SK-N-SH (cell line): ENCODE measurements around the gene MTCH2.

Experiments used
- CHD2 ChIP-seq: fragments of 150-350 bp; IDR thresholded peaks from 2 replicates; pipeline ENCODE4 v1.6.1; 2018; ENCODE audit warnings: low read length; ENCODE audit not compliant: partially characterized antibody
- ELF1 ChIP-seq: IDR thresholded peaks from 2 replicates; pipeline ENCODE4 v1.4.0; 2012
- FOXJ3 ChIP-seq: sonication (generic); formaldehyde crosslinking; IDR thresholded peaks from 2 replicates; pipeline ENCODE4 v1.5.1; 2020; ENCODE audit warnings: mild to moderate bottlenecking, missing genetic modification reagents
- JUND ChIP-seq: IDR thresholded peaks from 2 replicates; pipeline ENCODE4 v1.4.0; 2012
- POLR2AphosphoS5 ChIP-seq: IDR thresholded peaks from 2 replicates; pipeline ENCODE4 v1.6.1; 2012; ENCODE audit warnings: low read depth, low read length
- RXRA ChIP-seq: IDR thresholded peaks from 2 replicates; pipeline ENCODE4 v1.4.0; 2012; ENCODE audit warnings: low read depth, mild to moderate bottlenecking, borderline replicate concordance
- YY1 ChIP-seq: IDR thresholded peaks from 2 replicates; pipeline ENCODE4 v1.4.0; 2012; ENCODE audit warnings: low read depth, mild to moderate bottlenecking
- TF ChIP-seq, protein P1 (sequence below): IDR thresholded peaks from 2 replicates; pipeline ENCODE4 v1.6.1; 2012; ENCODE audit warnings: mild to moderate bottlenecking, low read depth, low read length, moderate library complexity
- TF ChIP-seq, protein P2 (sequence below): fragments of 200-600 bp; sonication (generic); IDR thresholded peaks from 2 replicates; pipeline ENCODE4 v1.6.1; 2017; ENCODE audit warnings: antibody characterized with exemption, mild to moderate bottlenecking, moderate library complexity

DNA sequence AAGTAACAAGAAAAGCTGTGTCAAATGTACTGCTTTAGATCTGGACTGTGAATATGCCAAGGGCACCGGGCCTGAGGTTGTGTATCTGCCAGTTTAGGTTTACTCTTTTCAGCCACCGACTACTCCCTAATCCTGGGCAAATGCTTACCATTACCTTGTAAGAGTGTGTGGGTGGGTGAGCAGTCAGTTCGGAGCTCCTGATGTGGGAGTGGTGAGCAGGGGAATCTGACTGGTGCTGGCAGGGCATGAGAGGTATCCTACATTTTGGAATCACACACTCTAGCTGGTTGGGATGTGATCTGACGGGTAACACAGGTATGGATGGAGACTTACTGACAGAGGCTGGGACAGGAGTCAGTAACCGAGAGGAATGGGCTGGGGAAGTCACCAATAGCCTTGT lies 58.5 kb downstream of the MTCH2 start:
- TF ChIP-seq, protein P1, sequence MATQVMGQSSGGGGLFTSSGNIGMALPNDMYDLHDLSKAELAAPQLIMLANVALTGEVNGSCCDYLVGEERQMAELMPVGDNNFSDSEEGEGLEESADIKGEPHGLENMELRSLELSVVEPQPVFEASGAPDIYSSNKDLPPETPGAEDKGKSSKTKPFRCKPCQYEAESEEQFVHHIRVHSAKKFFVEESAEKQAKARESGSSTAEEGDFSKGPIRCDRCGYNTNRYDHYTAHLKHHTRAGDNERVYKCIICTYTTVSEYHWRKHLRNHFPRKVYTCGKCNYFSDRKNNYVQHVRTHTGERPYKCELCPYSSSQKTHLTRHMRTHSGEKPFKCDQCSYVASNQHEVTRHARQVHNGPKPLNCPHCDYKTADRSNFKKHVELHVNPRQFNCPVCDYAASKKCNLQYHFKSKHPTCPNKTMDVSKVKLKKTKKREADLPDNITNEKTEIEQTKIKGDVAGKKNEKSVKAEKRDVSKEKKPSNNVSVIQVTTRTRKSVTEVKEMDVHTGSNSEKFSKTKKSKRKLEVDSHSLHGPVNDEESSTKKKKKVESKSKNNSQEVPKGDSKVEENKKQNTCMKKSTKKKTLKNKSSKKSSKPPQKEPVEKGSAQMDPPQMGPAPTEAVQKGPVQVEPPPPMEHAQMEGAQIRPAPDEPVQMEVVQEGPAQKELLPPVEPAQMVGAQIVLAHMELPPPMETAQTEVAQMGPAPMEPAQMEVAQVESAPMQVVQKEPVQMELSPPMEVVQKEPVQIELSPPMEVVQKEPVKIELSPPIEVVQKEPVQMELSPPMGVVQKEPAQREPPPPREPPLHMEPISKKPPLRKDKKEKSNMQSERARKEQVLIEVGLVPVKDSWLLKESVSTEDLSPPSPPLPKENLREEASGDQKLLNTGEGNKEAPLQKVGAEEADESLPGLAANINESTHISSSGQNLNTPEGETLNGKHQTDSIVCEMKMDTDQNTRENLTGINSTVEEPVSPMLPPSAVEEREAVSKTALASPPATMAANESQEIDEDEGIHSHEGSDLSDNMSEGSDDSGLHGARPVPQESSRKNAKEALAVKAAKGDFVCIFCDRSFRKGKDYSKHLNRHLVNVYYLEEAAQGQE: no peak
- TF ChIP-seq JUND (no peak), CHD2 (no peak), POLR2AphosphoS5 (no peak), YY1 (no peak), FOXJ3 (CRISPR knock-in tag) (no peak), ELF1 (no peak), RXRA (no peak)
- TF ChIP-seq, protein P2, sequence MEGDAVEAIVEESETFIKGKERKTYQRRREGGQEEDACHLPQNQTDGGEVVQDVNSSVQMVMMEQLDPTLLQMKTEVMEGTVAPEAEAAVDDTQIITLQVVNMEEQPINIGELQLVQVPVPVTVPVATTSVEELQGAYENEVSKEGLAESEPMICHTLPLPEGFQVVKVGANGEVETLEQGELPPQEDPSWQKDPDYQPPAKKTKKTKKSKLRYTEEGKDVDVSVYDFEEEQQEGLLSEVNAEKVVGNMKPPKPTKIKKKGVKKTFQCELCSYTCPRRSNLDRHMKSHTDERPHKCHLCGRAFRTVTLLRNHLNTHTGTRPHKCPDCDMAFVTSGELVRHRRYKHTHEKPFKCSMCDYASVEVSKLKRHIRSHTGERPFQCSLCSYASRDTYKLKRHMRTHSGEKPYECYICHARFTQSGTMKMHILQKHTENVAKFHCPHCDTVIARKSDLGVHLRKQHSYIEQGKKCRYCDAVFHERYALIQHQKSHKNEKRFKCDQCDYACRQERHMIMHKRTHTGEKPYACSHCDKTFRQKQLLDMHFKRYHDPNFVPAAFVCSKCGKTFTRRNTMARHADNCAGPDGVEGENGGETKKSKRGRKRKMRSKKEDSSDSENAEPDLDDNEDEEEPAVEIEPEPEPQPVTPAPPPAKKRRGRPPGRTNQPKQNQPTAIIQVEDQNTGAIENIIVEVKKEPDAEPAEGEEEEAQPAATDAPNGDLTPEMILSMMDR: no peak
